Nucleus accumbens (tissue), 56 donors: ENCODE measurements around the gene WNT6.

Experiments
- DNase-seq, 56 donors: peaks; one replicate each; lab custom pipeline; 2025; lab: John Stamatoyannopoulos, UW

WNT6 gene

DNA sequence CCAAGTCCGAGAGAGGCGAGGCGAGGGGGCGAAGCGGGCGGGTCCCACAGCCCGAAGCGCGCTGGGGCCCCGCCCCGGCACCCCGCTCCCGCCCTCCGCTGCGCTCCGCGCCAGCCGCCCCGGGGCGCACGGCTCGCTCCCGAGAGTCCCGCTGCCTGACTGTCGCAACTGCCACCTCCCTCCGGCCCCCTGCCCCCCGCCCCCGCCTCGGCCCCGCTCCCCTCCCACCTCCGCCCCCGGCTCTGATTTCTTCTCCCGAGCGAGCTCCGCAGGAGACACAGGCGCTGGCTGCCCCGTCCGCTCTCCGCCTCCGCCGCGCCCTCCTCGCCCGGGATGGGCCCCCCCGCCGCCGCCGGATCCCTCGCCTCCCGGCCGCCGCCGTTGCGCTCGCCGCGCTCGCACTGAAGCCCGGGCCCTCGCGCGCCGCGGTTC is at the start of gene WNT6:
Gene WNT6 (plus strand): TSS at position 250 of the 432 bp plus-strand sequence. CDS start 233 bp downstream, outside the sequence.
- DNase-seq, result peak in 1 of 56 donors; percentile 35

DNA sequence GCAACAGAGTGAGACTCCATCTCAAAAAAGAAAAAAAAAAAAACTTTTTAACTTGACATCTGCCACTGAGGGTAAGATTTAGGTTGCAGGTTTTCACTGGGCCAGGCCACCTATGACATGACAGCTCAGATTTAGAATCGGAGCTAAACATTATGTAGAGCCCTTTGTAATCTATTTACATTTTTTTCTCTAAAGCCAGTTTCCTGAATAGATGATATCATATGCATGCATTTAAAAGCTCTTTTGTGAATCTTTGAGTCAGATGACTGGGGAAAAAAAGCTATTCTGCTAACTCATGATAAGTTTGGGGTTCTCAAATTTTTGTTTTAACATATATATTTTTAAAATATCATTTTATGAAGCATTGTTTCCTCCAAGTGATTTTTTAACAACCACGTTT is 49.3 kb upstream of the WNT6 start:
- no peak for DNase-seq

- DNase-seq, result no peak
Measured at GRCh38 chr2:218811382-218811781, 48.2 kb upstream of the WNT6 start.

DNA sequence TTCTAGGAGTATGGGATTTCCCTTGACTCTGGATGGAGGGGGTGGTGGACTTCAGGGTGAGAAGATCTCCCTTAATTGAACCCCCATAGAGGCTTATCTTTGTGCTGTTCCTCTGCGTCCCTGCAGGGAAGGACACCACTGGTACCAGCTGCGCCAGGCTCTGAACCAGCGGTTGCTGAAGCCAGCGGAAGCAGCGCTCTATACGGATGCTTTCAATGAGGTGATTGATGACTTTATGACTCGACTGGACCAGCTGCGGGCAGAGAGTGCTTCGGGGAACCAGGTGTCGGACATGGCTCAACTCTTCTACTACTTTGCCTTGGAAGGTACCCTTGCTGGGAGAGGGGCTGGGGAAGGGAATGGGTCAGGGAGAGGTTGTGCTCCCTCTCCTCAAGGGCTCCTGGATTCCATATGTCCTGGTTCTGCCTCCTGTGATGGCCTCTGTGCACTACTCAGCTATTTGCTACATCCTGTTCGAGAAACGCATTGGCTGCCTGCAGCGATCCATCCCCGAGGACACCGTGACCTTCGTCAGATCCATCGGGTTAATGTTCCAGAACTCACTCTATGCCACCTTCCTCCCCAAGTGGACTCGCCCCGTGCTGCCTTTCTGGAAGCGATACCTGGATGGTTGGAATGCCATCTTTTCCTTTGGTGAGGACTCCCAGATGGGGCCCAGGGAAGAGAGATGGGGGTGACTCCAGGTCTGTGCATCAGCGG is 47.3 kb upstream of the WNT6 start:
- DNase-seq, result no peak

DNA sequence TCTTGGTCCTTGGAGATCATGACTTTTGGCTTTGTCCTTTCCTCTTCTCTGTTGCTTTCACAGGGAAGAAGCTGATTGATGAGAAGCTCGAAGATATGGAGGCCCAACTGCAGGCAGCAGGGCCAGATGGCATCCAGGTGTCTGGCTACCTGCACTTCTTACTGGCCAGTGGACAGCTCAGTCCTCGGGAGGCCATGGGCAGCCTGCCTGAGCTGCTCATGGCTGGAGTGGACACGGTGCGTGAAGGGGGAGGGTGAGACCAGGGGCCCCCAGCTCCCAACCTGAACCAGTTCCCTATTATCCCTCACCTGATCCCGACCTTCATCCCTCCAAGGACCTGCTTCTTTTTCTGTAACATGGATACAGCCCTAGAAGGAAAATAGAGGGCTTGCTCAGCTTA is 46.7 kb upstream of the WNT6 start:
- DNase-seq, result no peak

DNA sequence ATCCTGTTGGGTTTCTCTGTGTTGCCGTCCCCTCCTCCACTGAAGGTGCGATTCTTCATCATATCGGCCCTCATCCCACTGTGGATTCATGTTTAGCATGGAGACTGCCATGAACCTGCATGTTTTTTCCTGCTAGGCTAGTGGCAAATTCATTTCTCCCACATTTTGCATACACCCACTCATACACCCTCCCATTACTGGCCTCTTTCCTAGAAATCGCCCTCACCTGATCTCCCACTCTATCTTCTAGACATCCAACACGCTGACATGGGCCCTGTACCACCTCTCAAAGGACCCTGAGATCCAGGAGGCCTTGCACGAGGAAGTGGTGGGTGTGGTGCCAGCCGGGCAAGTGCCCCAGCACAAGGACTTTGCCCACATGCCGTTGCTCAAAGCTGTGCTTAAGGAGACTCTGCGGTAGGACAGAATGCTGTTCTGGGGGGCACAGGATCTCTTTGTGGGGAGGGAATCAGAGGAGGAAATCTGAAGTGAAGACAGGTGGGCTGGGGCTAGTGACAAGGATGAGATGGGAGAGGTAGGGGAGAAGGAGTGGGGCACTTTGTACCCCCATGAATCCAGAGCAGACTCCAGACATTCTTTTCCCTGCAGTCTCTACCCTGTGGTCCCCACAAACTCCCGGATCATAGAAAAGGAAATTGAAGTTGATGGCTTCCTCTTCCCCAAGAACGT is 45.7 kb upstream of the WNT6 start:
- DNase-seq, result no peak

GRCh38 chr2:218814540-218815243 is 44.9 kb upstream of the WNT6 start:
- DNase-seq, result no peak

GRCh38 chr2:218815244-218815637 is 44.4 kb upstream of the WNT6 start:
- no peak for DNase-seq

DNA sequence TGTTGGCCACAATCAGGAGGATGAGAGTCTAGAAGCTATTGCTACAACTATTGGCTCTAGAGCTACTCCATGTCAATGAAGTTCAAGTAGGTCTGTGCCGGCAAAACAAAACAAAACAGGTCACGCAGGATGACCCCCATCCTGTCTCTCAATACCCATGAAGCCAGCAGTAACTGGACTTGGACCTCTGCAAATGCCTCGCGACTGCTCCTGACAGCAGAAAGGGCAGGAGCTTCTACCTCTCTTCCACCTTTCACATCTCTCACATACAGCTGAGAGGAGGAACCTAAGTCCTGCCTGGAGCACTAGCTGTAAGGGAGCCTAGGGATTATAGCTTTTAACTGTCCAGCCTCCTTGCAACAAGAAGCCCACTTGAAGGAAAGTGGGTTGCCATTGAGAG is 44.0 kb upstream of the WNT6 start:
- DNase-seq, result no peak

- DNase-seq, result no peak
Measured at GRCh38 chr2:218816561-218817011, 43.0 kb upstream of the WNT6 start.

DNA sequence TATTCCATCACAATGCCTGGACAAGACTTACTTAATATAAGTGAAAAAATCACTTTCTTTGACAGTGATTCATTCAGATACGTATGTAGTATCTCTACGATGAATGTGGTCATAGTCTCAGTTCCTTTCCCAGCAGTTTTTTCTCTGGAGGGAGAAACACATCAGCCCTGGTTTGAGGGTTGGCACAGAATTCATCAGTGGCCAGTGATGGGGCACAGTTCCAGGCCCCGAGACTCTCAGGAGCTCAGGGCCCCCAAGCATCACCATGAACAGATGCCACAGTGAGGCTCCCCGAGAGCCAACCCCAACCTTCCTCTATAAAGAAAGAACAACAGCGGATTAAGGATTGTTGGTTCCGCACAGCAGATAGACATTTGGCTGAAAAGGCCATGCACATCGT is 40.5 kb upstream of the WNT6 start:
- DNase-seq, result no peak

DNA sequence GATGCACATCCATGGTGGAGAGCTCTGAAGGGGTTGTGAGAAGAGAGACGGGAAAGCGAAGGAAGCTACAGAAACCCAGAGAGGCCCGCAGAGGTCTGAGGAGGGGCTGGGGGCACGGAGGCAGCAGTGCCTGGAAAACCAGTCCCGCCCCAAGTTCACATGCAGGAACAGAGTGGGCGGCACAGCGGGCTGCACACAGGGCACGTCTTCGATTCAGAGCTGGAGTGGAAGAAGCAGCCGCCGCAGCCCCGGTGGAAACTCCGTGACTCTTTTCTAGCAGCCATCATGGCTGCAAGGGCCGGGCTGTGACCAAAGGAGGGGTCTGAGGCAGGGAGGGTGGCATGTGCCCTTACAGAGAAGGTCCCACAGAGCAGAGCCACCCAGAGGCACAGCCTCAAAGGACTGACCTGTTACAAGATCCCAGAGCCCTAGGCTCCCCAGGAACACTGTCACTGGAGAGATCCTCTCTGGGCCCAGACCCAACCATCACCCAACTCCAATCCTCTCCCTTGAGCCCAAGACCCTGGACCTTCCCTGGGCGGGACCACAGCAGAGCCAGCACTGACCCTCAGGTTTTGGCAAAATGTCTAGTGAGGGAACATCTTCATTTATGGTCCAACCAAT is 38.7 kb upstream of the WNT6 start:
- DNase-seq, result no peak

DNA sequence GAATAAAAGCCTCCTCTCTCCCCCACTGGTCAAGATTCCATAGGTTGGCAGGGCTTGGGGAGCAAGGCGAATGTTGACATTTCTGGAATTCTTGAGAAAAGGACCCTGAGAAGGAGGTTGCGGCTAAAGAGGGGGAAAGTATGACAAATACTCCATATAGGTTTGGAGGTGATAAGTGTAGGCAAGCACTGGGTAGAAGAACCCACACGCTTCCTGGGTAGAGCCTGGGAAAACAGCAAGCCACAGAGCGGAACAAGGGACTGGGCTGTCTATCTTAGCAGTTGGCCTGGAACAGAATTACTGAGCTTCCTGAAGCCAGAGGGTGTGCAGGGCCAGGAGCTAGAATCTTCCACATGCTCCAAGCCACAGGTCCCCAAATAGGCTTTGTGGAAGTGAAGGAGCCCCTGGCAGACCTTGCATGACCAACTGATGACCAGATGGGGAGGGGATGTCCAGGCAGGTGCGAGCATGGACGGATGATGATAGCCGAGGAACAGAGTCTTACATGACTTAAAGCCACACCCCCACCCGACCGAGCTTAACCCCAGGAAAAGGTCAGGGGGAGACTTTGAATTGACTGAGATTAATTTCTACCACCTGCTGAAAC is 37.9 kb upstream of the WNT6 start:
- no peak for DNase-seq

DNA sequence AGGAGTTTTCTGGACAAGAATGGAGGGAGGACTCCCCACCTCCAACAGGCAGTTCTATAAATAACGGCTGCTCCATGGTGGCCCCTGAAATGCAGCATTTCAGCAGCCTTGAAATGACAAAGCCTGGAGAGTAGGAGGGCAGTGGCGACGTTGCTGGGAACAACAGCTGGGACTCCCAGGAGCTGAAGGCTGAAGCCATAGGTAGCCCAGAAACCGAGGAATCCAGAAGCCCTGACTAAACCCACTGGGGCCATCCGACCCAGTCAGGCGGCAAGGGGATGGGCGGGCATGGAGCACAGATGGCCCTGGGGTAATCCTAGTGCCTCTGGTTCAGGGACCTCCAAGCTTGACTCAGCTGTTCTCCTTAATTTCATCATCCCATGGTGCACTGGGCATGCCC is 37.0 kb upstream of the WNT6 start:
- no peak for DNase-seq

- DNase-seq, result no peak
Measured at GRCh38 chr2:218823196-218823855, 36.3 kb upstream of the WNT6 start.

GRCh38 chr2:218824004-218824403 is 35.6 kb upstream of the WNT6 start:
- no peak for DNase-seq

- DNase-seq, result no peak
Measured at GRCh38 chr2:218826791-218827190, 32.8 kb upstream of the WNT6 start.

DNA sequence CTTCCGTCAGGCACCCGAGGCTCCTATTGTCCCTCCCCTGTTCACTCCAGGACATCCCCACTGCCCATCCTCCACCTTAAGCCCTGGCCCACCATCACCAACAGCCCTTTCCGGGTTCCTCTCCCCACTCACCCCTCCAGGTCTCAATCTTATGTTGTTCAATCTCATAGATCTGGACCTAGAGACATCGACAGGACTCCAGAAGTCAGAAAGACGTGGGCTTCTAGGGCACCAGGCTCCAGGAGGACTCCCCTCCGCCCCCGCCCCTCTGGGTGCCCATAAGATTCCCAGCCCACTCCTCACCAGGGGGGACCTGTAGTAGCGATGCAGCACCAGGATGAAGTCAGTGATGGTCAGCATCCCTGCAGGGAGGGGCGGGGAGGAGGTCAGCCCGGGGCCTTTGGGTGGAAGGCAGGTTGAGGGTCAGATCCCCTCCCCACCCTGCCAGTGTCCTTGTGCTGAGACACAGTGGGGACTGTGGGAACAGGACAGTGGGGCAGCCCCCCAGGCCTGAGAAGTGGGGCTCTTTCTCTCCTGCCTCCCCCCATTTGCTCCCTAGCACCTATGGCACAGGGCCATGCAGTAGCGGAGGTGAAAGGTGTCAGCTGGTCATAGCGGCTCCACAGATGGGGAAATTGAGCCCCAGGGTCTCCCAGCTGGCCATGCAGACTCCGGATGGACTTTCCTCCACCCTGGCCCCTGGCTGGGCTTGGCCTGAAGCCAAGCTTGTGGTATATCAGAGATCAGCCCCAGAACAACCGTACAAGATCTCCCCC is 31.7 kb upstream of the WNT6 start:
- DNase-seq, result no peak

DNA sequence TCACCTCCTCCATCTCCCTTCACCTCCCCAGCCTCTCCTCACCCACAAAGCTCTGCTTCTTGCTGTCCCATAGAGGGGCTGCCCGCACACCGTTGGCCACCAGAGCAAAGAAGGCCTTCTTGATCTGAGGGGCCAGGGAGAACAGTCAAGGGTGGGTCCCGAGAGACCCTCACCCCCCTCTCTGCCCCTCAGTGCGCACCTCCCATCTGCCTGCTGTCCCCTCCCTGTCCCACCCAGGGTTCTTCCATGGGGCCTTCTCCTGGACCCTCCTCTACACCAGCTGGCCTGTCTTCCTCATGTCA is 31.2 kb upstream of the WNT6 start:
- DNase-seq, result no peak
